Measurements from ENCODE around the gene RARG. TPM values are rescaled to one million over a fixed set of nuclear protein-coding genes. Genes with fewer than 3 reads are reported as not detected.

Gene RARG
- total and polyA plus RNA-seq, 2 donors (not counting 3 experiments of a cell fraction or from before 2014, with no cell fraction given), result 9.9 to 19.5 TPM

- no peaks in the 10 kb centered on the region for H3K9me1 ChIP-seq (replicated peaks; ENCODE audit: control insufficient read depth, extremely low read depth, insufficient read depth, low read length)
- BruUV-seq (replicated peaks), result no TSS peak
- H3K4me3 ChIP-seq (replicated peaks in 1 of 3; ENCODE audit: insufficient read depth in 1 of 3, low read depth in 1 of 3, low read length in 3 of 3), result no peak overlapping the region
- H3K9me3 ChIP-seq (replicated peaks; ENCODE audit: control insufficient read depth, insufficient read depth, low read length), result no peaks in the 10 kb centered on the region
- H3K27me3 ChIP-seq (ENCODE audit: control insufficient read depth in 2 of 2, insufficient read depth in 2 of 2, low read length in 2 of 2), result no peaks in the 10 kb centered on the region
- POLR2A ChIA-PET, result no interaction called here
- H3K27ac ChIP-seq (ENCODE audit: insufficient read depth, low read depth, low read length), result no peak overlapping the region
- peaks cover 2 to 6% of the 10 kb centered on the region in 2 experiments for H3K36me3 ChIP-seq (ENCODE audit: control insufficient read depth in 2 of 2, extremely low read depth in 1 of 2, insufficient read depth in 2 of 2, low read length in 2 of 2)
- H3K4me1 ChIP-seq (ENCODE audit: control insufficient read depth, extremely low read depth, insufficient read depth, low read length), result peaks cover 22% of the 10 kb centered on the region
- FAIRE-seq (no peak), DNase-seq (ENCODE audit: low read depth, low spot score) (no peak)
- no peak overlapping the region for H3K4me2 ChIP-seq (ENCODE audit: insufficient read depth, low read length)
- H3K9ac ChIP-seq (replicated peaks; ENCODE audit: extremely low read depth, insufficient read depth, low read length), result no peak overlapping the region
- peaks cover 16% of the 10 kb centered on the region for H3K79me2 ChIP-seq (ENCODE audit: control insufficient read depth, insufficient read depth, low read length)
- TF ChIP-seq POLR2A (IDR thresholded peaks at IDR 0.05; ENCODE audit: low read depth, low read length), result no peak
- TF ChIP-seq POLR2AphosphoS5 (IDR thresholded peaks at IDR 0.05; ENCODE audit: insufficient read depth, low read depth, low read length), result no peak
- no peak for TF ChIP-seq CTCF (IDR thresholded peaks at IDR 0.05; ENCODE audit: extremely low read depth in 1 of 2, insufficient read depth in 1 of 2, low read depth in 1 of 2, low read length in 2 of 2)
- TF ChIP-seq FOS (IDR thresholded peaks at IDR 0.05; ENCODE audit: borderline replicate concordance, insufficient read depth, low read length), result no peak
- TF ChIP-seq, protein P1, sequence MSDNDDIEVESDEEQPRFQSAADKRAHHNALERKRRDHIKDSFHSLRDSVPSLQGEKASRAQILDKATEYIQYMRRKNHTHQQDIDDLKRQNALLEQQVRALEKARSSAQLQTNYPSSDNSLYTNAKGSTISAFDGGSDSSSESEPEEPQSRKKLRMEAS (IDR thresholded peaks at IDR 0.05; ENCODE audit: insufficient read depth, insufficient read length), result no peak
- TF ChIP-seq GATA2 (IDR thresholded peaks at IDR 0.05; ENCODE audit: insufficient read depth, insufficient read length, low read depth, low read length), result no peak
- TF ChIP-seq EZH2 (IDR thresholded peaks at IDR 0.05; ENCODE audit: borderline replicate concordance, low read depth, low read length, severe bottlenecking), result no peak
- TF ChIP-seq JUN (IDR thresholded peaks at IDR 0.05; ENCODE audit: borderline replicate concordance, insufficient read depth, insufficient read length, low read depth), result no peak
- no peak for TF ChIP-seq MYC (IDR thresholded peaks at IDR 0.05; ENCODE audit: low read depth, low read length)
- dilution Hi-C loops (cut with MboI; ENCODE audit: extremely low pct_ligation_motif_present, low sequenced_read_pairs) (no loop called here), intact Hi-C loops (cut with micrococcal nuclease) (no loop called here)
- H2AFZ ChIP-seq (ENCODE audit: low read depth, low read length), result no peak overlapping the region
- CTCF ChIA-PET, result interaction anchor here (1.9 to 3.9 kb wide), 2 partner anchors 13 to 41 kb away, joined by 4 to 54 read pairs; partner anchors contain the start of gene ESPL1
- H4K20me1 ChIP-seq (replicated peaks; ENCODE audit: control insufficient read depth, extremely low read depth, insufficient read depth, low read length), result no peaks in the 10 kb centered on the region
These were observed 23.0 kb upstream of the RARG start for GRCh38 chr12:53254816-53255545.
